GM12878 (cell line): ENCODE data around the gene ZNF839. TPM values are rescaled to one million over a fixed set of nuclear protein-coding genes. Genes with fewer than 3 reads are reported as not detected.

ENCODE experiments used
- BMI1 ChIP-seq: fragments of 450-650 bp; IDR thresholded peaks from 2 replicates; pipeline ENCODE4 v1.6.1; 2016; ENCODE audit warnings: mild to moderate bottlenecking, moderate library complexity, borderline replicate concordance
- CBFB ChIP-seq: IDR thresholded peaks from 2 replicates; pipeline ENCODE4 v1.6.1; 2016; ENCODE audit warnings: antibody characterized with exemption, low read depth
- CHD4 ChIP-seq: fragments of 200-600 bp; sonication (generic); IDR thresholded peaks from 2 replicates; pipeline ENCODE4 v1.6.1; 2016; ENCODE audit warnings: mild to moderate bottlenecking
- CREB1 ChIP-seq: IDR thresholded peaks from 2 replicates; pipeline ENCODE4 v1.6.1; 2012; ENCODE audit warnings: low read depth, mild to moderate bottlenecking, inconsistent platforms
- DPF2 ChIP-seq: fragments of 450-650 bp; IDR thresholded peaks from 2 replicates; pipeline ENCODE4 v1.6.1; 2017; ENCODE audit warnings: mild to moderate bottlenecking
- E2F8 ChIP-seq: fragments of 450-650 bp; IDR thresholded peaks from 2 replicates; pipeline ENCODE4 v1.6.1; 2018; ENCODE audit warnings: mild to moderate bottlenecking, low read depth, moderate library complexity; ENCODE audit not compliant: partially characterized antibody
- FOXK2 ChIP-seq: fragments of 450-650 bp; IDR thresholded peaks from 2 replicates; pipeline ENCODE4 v1.6.1; 2017; ENCODE audit warnings: mild to moderate bottlenecking, moderate library complexity
- IKZF1 ChIP-seq: fragments of 450-650 bp; conservative IDR thresholded peaks from 2 replicates; pipeline ENCODE4 v1.6.1; 2017; ENCODE audit warnings: antibody characterized with exemption, mild to moderate bottlenecking
- IRF3 ChIP-seq: fragments of 450-650 bp; IDR thresholded peaks from 2 replicates; pipeline ENCODE4 v1.6.1; 2014; ENCODE audit warnings: mild to moderate bottlenecking
- KDM1A ChIP-seq: fragments of 200-600 bp; sonication (generic); IDR thresholded peaks from 2 replicates; pipeline ENCODE4 v1.6.1; 2016; ENCODE audit warnings: borderline replicate concordance
- KLF5 ChIP-seq: fragments of 450-650 bp; IDR thresholded peaks from 2 replicates; pipeline ENCODE4 v1.6.1; 2014; ENCODE audit warnings: mild to moderate bottlenecking; ENCODE audit not compliant: partially characterized antibody
- MEF2B ChIP-seq: fragments of 450-650 bp; IDR thresholded peaks from 2 replicates; pipeline ENCODE4 v1.6.1; 2018; ENCODE audit warnings: mild to moderate bottlenecking, moderate library complexity; ENCODE audit not compliant: partially characterized antibody, poor library complexity, severe bottlenecking
- NRF1 ChIP-seq: conservative IDR thresholded peaks from 2 replicates; pipeline ENCODE4 v1.6.1; 2011; ENCODE audit warnings: mild to moderate bottlenecking, low read depth, low read length, improper control_type of control experiment
- RAD21 ChIP-seq: IDR thresholded peaks from 2 replicates; pipeline ENCODE4 v1.6.1; 2011; ENCODE audit warnings: mild to moderate bottlenecking, low read depth, low read length, moderate library complexity; ENCODE audit not compliant: insufficient read depth
- SMARCA5 ChIP-seq: fragments of 450-650 bp; IDR thresholded peaks from 2 replicates; pipeline ENCODE4 v1.6.1; 2017; ENCODE audit warnings: mild to moderate bottlenecking
- TARDBP ChIP-seq: IDR thresholded peaks from 2 replicates; pipeline ENCODE4 v1.6.1; 2016; ENCODE audit warnings: borderline replicate concordance
- USF1 ChIP-seq: IDR thresholded peaks from 2 replicates; pipeline ENCODE4 v1.6.1; 2011; ENCODE audit warnings: borderline replicate concordance, low read depth, mild to moderate bottlenecking, moderate library complexity, mixed read lengths, low read length; ENCODE audit not compliant: insufficient read depth; ENCODE audit errors: extremely low read length
- USF2 ChIP-seq: IDR thresholded peaks from 2 replicates; pipeline ENCODE4 v1.6.1; 2011; ENCODE audit warnings: low read depth, low read length, improper control_type of control experiment, borderline replicate concordance
- WRNIP1 ChIP-seq: IDR thresholded peaks from 2 replicates; pipeline ENCODE4 v1.6.1; 2011; ENCODE audit warnings: low read depth, low read length, improper control_type of control experiment, borderline replicate concordance
- ZBTB40 ChIP-seq: fragments of 450-650 bp; IDR thresholded peaks from 2 replicates; pipeline ENCODE4 v1.6.1; 2016; ENCODE audit warnings: mild to moderate bottlenecking, moderate library complexity, borderline replicate concordance
- polyA plus RNA-seq, 11 experiments: library from polyadenylated mRNA; depleted of rRNA in 4 of 11; unstranded in 6 of 11; stranded (reverse) in 5 of 11; fragments of >200 nt; fragmentation: Nextera tagmentation in 4 of 11; fragmentation: Illumina TruSeq in 1 of 11; extraction: Ambion mirVana in 4 of 11; extraction: Trizol in 1 of 11; gene quantifications; 1 replicate in 1 of 11; 2 replicates in 10 of 11; pipeline versions ENCODE4 v1.2.1 to v1.2.3, GENCODE V29; 2011 to 2016; ENCODE audit warnings: inconsistent platforms in 2 of 11, missing spikeins in 2 of 11, low read depth in 1 of 11
- total RNA-seq, 4 experiments: library from RNA; depleted of rRNA in 3 of 4; stranded (reverse); fragments of >200 nt in 3 of 4; fragmentation: Illumina TruSeq in 1 of 4; extraction: Trizol in 1 of 4; gene quantifications; 2 replicates each; pipeline versions ENCODE4 v1.2.1 to v1.2.3, GENCODE V29; 2013 to 2021

The ZNF839 gene
- total and polyA plus RNA-seq, 10 of the 15 experiments (the other 5 are each of a cell fraction or from before 2014, with no cell fraction given): 1.4 to 14.4 (median 8.6) TPM

GRCh38 chr14:102316743-102317563 is 2.6 kb upstream of the ZNF839 start (continued):
- TF ChIP-seq USF1 (no peak), RAD21 (no peak), DPF2 (no peak; the same call in 1 of the 2 replicates), BMI1 (no peak), CBFB (no peak), IKZF1 (no peak; the same call in 1 of the 2 replicates), TARDBP (peak; percentile 98), NRF1 (no peak), MEF2B (no peak), SMARCA5 (peak; percentile 98), KDM1A (no peak), ZBTB40 (peak; percentile 82), USF2 (no peak), CHD4 (no peak), FOXK2 (no peak), WRNIP1 (no peak), KLF5 (peak; percentile 76), IRF3 (no peak), CREB1 (peak; percentile 72), E2F8 (no peak)
